MM.1S (cell line): ENCODE measurements around the gene FLT4.

Experiments used
- EZH2 ChIP-seq: fragments of 300-600 bp; sonication (generic); optimal IDR thresholded peaks from 2 replicates; pipeline ENCODE3; 2017; ENCODE audit warnings: low read depth, mild to moderate bottlenecking, antibody characterized with exemption, low read length, mixed read lengths
- EZH2phosphoT487 ChIP-seq: fragments of 300-600 bp; sonication (generic); IDR thresholded peaks from 2 replicates; pipeline ENCODE4 v1.6.1; 2018; ENCODE audit warnings: antibody characterized with exemption, low read length
- TF ChIP-seq, protein P1 (sequence below): fragments of 300-600 bp; sonication (generic); IDR thresholded peaks from 2 replicates; pipeline ENCODE4 v1.5.1; 2016; ENCODE audit warnings: antibody characterized with exemption, low read length, mixed read lengths

DNA sequence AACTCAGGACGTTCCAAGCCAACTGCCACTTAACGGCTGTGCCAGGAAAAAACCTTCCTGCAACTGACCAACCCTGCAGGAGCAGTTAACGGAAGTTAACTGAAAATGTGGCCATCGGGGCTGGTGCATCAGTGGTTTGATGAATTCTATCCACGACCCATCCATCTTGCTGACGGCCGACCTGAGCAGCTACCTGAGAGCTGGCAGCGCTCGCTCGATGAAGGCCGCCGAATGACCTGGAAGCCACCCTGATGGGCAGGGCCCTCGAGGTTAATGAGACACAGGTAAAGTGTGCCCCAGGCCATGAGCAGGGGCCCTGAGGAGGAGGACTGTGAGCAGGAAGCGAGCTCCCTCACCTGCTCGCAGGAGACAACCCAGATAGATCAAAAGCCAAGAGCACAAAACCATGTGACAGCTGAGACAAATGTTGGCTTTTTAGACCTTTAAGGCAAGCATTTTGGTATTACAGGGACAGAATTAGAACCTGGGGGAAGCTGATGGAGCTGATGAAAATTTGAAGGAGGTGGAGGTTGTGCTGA is 35.3 kb upstream of the FLT4 start:
- TF ChIP-seq EZH2 (no peak), EZH2phosphoT487 (no peak)
- TF ChIP-seq, protein P1, sequence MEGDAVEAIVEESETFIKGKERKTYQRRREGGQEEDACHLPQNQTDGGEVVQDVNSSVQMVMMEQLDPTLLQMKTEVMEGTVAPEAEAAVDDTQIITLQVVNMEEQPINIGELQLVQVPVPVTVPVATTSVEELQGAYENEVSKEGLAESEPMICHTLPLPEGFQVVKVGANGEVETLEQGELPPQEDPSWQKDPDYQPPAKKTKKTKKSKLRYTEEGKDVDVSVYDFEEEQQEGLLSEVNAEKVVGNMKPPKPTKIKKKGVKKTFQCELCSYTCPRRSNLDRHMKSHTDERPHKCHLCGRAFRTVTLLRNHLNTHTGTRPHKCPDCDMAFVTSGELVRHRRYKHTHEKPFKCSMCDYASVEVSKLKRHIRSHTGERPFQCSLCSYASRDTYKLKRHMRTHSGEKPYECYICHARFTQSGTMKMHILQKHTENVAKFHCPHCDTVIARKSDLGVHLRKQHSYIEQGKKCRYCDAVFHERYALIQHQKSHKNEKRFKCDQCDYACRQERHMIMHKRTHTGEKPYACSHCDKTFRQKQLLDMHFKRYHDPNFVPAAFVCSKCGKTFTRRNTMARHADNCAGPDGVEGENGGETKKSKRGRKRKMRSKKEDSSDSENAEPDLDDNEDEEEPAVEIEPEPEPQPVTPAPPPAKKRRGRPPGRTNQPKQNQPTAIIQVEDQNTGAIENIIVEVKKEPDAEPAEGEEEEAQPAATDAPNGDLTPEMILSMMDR = no peak
